Measurements from ENCODE around the gene PLK5.
"Not testable (repeated sequence)": the region's sequence is repeated elsewhere in the genome, so short reads cannot be mapped to it uniquely, and the experiment has no call there.

Gene PLK5

GRCh38 chr19:1525343-1525742 is 1.5 kb downstream of the PLK5 start:
- no peak for DNase-seq (ENCODE audit: low read depth)

GRCh38 chr19:1526066-1526778 is 2.3 kb downstream of the PLK5 start:
- no peak for DNase-seq (ENCODE audit: low read depth)

- no peak for DNase-seq (ENCODE audit: low read depth)
Observed at GRCh38 chr19:1526979-1527649, 3.2 kb downstream of the PLK5 start.

- no peak for DNase-seq (ENCODE audit: low read depth)
Observed at GRCh38 chr19:1527650-1528309, 3.9 kb downstream of the PLK5 start.

GRCh38 chr19:1528596-1529429 is 4.9 kb downstream of the PLK5 start:
- no peak for DNase-seq (ENCODE audit: low read depth)

GRCh38 chr19:1529430-1529816 is 5.5 kb downstream of the PLK5 start:
- DNase-seq (ENCODE audit: low read depth) = no peak

GRCh38 chr19:1530856-1531255 is 7.0 kb downstream of the PLK5 start:
- DNase-seq (ENCODE audit: low read depth) = not testable (repeated sequence)

GRCh38 chr19:1531587-1531986 is 7.7 kb downstream of the PLK5 start:
- no peak for DNase-seq (ENCODE audit: low read depth)

GRCh38 chr19:1532003-1532402 is 8.1 kb downstream of the PLK5 start:
- no peak for DNase-seq (ENCODE audit: low read depth)

- no peak for DNase-seq (ENCODE audit: low read depth)
Observed at GRCh38 chr19:1533510-1534150, 9.8 kb downstream of the PLK5 start.

- no peak for DNase-seq (ENCODE audit: low read depth)
Observed at GRCh38 chr19:1534972-1535371, 11.1 kb downstream of the PLK5 start.

GRCh38 chr19:1535699-1536098 is 11.8 kb downstream of the PLK5 start:
- not testable (repeated sequence) for DNase-seq (ENCODE audit: low read depth)

- no peak for DNase-seq (ENCODE audit: low read depth)
Observed at GRCh38 chr19:1538978-1539377, 15.1 kb downstream of the PLK5 start.

- not testable (repeated sequence) for DNase-seq (ENCODE audit: low read depth)
Observed at GRCh38 chr19:1539749-1540148, 15.9 kb downstream of the PLK5 start.

- no peak for DNase-seq (ENCODE audit: low read depth)
Observed at GRCh38 chr19:1540365-1540925, 16.6 kb downstream of the PLK5 start.

- no peak for DNase-seq (ENCODE audit: low read depth)
Observed at GRCh38 chr19:1549332-1549945, 25.6 kb downstream of the PLK5 start.

- no peak for DNase-seq (ENCODE audit: low read depth)
Observed at GRCh38 chr19:1551068-1552040, 27.5 kb downstream of the PLK5 start.

GRCh38 chr19:1553415-1553814 is 29.5 kb downstream of the PLK5 start:
- no peak for DNase-seq (ENCODE audit: low read depth)

- no peak for DNase-seq (ENCODE audit: low read depth)
Observed at GRCh38 chr19:1554968-1555367, 31.1 kb downstream of the PLK5 start.
